NCI-H1694 treated with DMSO at 0.1 percent for 48 hours (cell line): ENCODE data around the gene MTCL1.

ENCODE experiments used
- DNase-seq: peaks from one replicate; lab custom pipeline; 2025; lab: John Stamatoyannopoulos, UW

The MTCL1 gene

GRCh38 chr18:8810157-8810556 is 104.8 kb downstream of the MTCL1 start:
- no peak for DNase-seq

GRCh38 chr18:8811115-8811514 is 105.8 kb downstream of the MTCL1 start:
- no peak for DNase-seq

DNA sequence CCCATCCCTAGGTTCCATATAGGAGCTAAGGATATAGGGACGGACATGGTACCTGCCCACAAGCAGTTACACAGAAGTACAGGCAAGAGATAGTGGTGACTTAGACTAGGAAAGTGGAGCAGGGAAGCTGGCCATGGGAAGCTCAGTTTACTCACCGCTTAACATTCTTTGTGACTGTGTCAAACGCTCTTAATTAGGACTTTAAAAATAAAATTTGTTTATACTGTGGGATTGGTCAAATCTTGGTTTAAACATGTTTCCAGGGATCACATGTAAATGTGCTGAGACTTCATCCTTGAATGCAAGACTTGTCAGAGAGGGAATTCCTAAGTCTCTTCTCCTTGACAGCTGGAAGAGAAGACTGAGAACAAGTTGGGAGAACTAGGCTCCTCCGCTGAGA is 107.3 kb downstream of the MTCL1 start:
- DNase-seq = no peak

DNA sequence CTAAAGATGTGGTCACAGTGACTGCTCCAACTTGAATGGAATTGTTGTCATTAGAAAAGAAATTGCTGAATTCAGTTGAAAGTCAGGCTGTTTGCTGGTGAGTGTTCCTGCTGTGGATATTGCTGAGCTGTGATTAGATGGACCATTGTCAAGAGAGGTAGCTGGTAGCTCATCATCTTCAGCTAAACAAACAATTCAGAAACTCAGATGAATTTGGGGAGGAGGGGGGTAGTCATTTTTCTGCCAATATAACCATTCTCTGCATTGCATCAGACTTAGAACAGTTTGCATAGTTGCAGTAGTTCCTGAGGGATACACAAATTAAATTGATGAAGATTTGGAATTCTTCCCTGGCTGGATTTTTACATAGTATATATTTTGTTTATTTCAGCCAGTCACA is 108.3 kb downstream of the MTCL1 start:
- no peak for DNase-seq

DNA sequence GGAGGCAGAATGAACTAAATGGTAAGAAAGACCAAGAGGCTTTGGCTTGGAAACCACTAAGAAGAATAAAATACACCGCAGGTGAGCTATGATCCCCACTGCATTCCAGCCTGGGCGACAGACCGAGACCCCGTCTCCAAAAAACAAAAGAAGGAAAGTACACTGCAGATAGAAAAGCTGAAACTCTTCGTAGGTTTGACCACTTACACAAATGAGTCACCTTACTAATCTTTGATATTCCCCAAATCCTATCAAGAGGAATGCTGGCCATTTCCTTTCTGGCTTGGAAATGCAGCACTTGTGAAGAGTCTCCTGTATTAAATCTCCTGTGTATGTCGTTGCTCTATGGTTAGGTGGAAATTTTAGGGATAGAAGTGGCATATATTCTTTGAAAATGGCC is 108.8 kb downstream of the MTCL1 start:
- no peak for DNase-seq

GRCh38 chr18:8816220-8816619 is 110.9 kb downstream of the MTCL1 start:
- DNase-seq = no peak

- DNase-seq = no peak
These were observed 111.5 kb downstream of the MTCL1 start for GRCh38 chr18:8816816-8817215.

GRCh38 chr18:8818982-8819381 is 113.6 kb downstream of the MTCL1 start:
- DNase-seq = no peak

DNA sequence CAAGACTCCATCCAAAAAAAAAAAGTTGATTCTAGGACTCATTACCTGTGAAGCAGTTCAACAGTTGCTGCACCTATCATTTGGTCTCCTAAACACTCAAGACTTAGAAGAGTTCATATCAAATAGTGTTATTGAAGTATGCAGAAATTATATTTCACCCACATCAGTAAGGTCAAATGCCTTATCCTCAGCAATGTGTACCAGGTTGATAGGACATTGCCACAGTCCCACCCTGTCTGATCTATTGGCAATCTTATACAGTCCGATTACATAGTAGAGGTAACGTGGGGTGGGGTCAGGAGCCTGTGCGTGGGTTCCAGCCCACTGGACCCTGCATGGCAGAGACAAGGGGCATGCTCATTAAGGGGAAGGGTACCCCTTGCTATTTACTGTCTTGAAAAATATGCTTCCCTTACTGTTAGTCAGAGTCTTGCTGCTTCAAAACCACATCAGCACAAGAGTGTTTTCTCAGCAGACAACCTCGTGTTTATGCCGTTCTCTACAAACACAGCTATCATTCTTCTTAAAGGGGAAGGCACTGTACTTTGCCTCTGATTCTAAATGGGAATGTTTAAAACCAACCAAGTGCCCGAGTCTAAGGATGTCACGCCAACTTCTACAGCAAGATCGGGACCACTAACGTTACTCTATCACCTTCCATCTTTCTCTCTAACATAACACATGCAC is 115.2 kb downstream of the MTCL1 start:
- DNase-seq = no peak

DNA sequence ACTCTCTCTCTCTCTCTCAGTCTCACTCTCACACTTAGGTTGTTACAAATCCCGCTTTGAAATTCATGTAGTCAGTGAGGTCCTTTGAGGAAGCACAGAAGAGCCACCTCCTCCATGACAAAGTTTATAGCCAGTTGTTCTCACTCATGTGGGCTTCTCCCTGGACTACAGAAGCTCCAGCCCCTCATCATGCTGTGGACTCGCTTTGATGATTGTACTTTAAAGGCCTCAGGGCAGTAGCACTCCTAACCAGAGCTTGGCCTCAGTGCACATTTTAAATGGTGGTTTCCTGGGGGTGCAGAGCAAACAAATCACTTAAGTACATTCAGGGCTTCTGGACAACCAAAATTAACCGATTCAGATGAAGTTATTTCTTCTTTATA is 115.7 kb downstream of the MTCL1 start:
- no peak for DNase-seq

DNA sequence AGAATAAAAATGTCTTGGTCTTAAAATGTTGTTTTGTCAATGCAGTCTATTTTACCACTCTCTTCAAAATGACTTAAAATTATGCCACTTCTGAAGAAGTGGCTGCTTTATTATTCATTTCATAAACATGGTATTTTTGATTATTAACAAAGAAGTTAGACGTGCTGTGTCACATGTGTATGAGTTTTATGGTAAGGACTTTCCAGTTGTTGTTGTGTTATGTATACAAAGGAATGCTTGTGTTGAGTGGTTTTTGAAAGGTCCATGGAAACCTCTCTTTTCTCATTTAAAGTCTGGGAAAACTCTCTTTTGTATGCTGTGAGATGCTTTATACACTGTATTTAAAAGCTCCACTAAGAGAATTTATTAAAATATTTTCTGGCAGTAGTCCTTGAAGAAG is 116.2 kb downstream of the MTCL1 start:
- DNase-seq = no peak

DNA sequence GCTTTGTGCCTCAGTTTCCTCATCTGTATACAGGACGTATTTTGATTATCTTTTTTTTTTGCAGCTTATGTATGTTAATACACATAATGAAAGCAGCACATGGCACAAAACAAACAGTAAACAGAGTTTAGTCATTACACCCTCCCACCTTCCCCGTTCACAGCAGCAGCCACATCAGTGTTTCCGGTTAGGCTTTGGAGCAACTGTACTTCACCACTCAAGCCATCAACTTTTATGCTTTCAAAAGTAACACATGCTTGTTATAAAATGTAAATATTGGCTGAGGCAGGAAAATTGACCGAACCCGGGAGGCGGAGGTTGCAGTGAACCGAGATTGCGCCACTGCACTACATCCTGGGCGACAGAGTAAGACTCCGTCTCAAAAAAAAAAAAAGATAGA is 117.3 kb downstream of the MTCL1 start:
- DNase-seq = no peak

DNA sequence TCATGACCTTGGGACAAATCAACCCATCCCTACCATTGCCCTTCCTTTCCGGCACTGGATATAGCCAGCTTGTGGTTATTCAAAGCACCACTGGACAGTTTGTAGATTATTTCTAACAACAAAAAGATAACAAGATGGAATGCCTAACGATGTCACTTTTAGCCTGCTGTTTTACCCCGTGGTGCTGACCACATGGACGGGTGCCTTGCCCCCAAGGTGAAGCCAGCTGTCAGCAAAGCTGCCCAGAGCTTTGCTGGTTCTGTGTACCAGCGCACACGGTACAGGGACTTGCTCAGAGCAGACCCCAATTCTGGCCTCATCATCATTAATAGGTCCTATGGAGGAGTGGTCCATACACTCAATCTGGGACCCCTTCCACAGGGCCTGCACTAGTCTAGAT is 118.2 kb downstream of the MTCL1 start:
- no peak for DNase-seq

DNA sequence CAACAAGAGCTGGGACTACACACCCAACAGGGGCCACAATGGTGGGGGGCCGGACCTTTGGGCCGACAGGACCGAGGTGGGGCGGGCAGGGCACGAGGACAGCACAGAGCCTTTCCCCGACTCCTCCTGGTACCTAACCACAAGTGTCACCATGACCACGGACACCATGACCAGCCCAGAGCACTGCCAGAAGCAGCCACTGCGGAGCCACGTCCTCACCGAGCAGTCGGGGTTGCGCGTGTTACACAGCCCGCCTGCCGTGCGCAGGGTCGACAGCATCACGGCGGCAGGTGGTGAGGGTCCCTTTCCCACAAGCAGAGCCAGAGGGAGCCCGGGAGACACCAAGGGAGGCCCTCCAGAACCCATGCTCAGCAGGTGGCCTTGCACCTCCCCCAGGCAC is 119.5 kb downstream of the MTCL1 start:
- DNase-seq = no peak

DNA sequence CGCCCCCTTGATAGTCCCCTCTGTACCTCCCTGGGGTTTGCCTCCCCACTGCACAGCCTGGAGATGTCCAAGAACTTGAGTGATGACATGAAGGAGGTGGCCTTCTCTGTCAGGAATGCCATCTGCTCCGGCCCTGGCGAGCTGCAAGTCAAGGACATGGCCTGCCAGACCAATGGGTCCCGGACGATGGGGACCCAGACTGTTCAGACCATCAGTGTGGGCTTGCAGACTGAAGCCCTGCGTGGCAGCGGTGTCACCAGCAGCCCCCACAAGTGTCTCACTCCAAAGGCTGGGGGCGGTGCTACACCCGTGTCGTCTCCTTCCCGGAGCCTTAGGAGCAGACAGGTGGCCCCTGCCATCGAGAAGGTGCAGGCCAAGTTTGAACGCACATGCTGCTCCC is 119.9 kb downstream of the MTCL1 start:
- no peak for DNase-seq

DNA sequence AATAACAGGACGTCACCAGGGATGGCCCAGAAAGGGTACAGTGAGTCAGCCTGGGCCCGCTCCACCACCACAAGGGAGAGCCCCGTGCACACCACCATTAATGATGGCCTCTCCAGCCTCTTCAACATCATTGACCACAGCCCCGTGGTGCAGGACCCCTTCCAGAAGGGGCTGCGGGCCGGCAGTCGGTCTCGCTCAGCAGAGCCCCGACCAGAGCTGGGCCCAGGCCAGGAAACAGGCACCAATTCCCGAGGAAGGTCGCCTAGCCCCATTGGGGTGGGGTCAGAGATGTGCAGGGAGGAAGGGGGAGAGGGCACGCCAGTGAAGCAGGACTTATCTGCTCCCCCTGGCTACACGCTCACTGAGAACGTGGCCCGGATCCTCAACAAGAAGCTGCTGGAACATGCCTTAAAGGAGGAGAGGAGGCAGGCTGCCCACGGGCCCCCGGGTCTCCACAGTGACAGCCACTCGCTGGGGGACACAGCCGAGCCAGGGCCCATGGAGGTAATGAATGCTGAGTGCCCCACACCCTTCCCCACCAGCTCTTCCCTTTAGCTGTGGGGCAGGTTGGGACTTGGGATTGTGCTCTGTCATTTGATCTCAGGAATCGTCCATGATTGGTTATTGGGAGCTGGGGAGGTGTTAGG is 120.5 kb downstream of the MTCL1 start:
- no peak for DNase-seq

DNA sequence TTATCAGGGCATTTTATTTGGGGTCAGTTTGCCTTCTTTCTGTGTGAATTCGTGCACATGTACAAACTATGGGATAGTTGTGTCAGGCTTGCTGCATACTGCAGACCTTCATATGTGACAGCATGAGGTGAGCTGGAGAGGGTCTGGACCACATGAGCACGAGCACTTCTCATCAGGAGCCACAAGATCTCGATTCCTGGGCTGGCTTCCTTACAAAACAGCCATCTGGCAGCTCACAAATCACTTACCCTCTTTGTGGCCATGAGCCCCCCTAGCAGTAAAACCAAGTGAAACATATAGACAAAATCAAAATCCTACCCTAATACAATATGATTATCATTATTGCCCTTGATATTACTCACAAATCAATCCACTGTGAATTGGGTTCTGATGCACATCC is 121.2 kb downstream of the MTCL1 start:
- DNase-seq = no peak

DNA sequence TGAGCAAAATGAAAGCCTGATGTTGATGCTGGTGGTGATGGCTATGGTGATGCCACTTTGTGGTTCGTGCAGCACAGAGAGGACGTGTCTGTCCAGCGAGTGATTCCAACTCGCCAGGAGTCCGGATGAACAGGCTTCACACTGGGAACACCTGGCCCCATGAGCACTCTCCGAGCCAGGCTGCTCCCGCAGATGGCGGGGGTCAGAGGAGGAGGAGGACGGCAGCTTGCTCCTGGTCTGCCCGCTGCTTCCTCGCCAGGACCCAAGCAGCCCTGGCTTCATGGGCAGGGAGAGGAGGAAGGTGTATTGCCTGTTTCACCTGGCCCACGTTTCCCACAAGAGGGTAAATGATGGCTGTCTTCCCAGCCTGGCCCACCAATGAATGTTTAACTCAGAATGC is 121.6 kb downstream of the MTCL1 start:
- DNase-seq = no peak

GRCh38 chr18:8828300-8828699 is 122.9 kb downstream of the MTCL1 start:
- no peak for DNase-seq

DNA sequence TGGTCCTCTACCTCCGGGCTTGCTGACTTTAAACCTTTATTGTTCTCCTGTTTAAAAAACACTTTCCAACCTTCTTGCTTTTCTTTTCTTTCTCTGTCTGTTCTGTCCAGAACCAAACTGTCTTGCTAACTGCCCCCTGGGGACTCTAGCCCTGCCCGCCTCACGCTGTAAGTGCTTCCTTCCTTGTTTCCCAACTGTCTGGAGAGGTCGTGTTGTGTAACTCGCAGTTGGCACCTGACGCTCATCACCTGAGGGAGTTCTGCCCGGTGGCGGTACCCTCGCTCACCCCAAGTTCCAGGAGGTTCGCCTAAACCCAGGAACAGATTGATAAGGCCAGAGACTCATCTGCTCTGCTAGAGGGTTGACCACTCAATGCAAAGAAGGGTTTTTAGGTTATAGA is 123.4 kb downstream of the MTCL1 start:
- DNase-seq = no peak

DNA sequence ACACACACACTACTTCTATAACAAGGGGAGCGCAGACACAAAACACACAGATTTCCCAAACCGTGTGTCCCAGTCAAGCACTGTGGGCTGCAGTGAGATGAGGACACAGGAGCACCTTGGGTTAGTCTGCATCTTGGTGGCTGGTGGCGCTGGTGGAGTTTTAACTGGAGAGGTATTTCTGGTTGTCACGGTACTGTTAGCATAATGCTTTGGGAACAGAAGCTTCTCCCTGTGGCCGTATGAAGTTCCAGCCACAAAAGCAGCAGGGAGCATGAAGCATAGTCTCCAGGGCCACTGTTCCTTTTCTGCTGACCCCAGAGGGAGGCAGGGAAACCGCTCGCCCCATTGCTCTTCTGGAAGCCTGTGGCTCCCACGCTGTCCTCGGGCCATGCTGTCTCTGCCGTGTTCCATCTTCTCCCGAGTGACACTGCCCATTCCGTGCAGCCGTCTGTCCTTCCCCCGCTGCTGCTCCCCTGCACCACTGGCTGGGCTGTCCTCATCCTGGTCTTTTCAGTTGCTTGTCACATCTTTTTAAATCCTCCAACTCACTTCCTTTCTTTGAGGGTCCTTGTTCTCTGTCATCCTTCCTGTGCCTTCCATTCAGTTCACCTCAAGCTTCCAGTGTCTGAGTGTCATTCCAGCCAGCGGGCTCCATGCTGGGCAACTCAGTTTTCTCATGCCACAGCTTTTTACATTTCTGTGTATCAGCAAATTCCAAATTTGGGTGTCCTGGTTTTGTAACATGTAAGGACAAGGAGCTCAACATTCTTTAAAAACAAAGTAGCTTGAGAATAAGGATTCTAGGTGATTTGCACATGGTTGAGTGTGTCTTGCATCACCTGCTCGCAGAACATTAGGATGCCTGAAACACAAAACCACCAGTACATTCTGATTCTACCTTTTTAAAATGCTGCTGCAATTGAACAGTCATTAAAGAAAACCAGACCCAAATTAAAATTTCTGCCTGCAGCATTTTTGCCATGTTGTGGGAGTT is 125.0 kb downstream of the MTCL1 start:
- DNase-seq = no peak

DNA sequence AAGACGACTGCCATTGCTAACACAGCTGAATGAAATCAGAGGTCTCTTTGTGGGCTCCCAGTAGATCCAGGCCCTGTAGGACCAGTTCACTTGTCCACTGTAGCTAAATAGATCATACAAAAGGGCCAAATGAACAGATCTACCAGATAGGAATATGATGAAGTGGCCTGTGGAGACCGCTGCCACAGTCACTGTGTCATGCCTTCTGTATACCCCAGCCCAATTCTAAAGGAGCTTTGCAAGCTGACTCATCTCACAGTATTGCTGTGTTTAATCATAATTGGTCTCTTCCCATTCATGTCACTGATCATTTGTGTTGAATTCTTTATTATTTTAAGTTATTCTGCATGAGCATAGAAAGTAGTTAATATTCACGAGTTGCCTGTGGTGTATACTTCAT is 125.8 kb downstream of the MTCL1 start:
- no peak for DNase-seq

- DNase-seq = no peak
These were observed 126.2 kb downstream of the MTCL1 start for GRCh38 chr18:8831531-8831930.
